ENCODE data around the gene NYNRIN. TPM values are rescaled to one million over a fixed set of nuclear protein-coding genes. Genes with fewer than 3 reads are reported as not detected.
A peak's percentile ranks its signal among the peaks of the same experiment; 100 is the strongest.

Gene NYNRIN
- total RNA-seq, 2 donors from 2014 or later = 13.0 to 26.7 TPM

- Histone ChIP-seq H3K27ac (peak overlapping the region; percentile 75), H3K36me3 (no peaks in the 10 kb centered on the region), H3K27me3 (no peaks in the 10 kb centered on the region), H3K4me1 (peaks cover 13% of the 10 kb centered on the region), H3K9me3 (no peaks in the 10 kb centered on the region), H3K9ac (ENCODE audit: low read depth in 2 of 2, low read length in 2 of 2) (no peak overlapping the region), H3K4me3 (no peak overlapping the region)
- intact Hi-C loops (cut with DNase I) = no loop called here
- no peak for TF ChIP-seq CTCF (IDR thresholded peaks at IDR 0.05)
- DNase-seq = no peak
These were observed 23.5 kb downstream of the NYNRIN start for GRCh38 chr14:24422261-24422660.

GRCh38 chr14:24422694-24423601 is 24.1 kb downstream of the NYNRIN start:
- Histone ChIP-seq H3K36me3 (no peaks in the 10 kb centered on the region), H3K27me3 (no peaks in the 10 kb centered on the region), H3K9me3 (no peaks in the 10 kb centered on the region), H3K4me3 (peak overlapping the region; percentile 14), H3K4me1 (peaks cover 18% of the 10 kb centered on the region), H3K9ac (ENCODE audit: low read depth in 2 of 2, low read length in 2 of 2) (peak overlapping the region; percentile 52 to 74), H3K27ac (peak overlapping the region; percentile 75)
- intact Hi-C loops (cut with DNase I) = no loop called here
- DNase-seq = peak; percentile 78
- TF ChIP-seq CTCF (IDR thresholded peaks at IDR 0.05) = no peak

- H3K27ac ChIP-seq = peak overlapping the region; percentile 79
- H3K9ac ChIP-seq (ENCODE audit: low read depth in 2 of 2, low read length in 2 of 2) = no peak overlapping the region
- H3K9me3 ChIP-seq = no peaks in the 10 kb centered on the region
- no peaks in the 10 kb centered on the region for H3K36me3 ChIP-seq
- H3K27me3 ChIP-seq = no peaks in the 10 kb centered on the region
- H3K4me3 ChIP-seq = no peak overlapping the region
- H3K4me1 ChIP-seq = peaks cover 16% of the 10 kb centered on the region
- intact Hi-C loops (cut with DNase I) = no loop called here
- TF ChIP-seq CTCF (IDR thresholded peaks at IDR 0.05) = no peak
- no peak for DNase-seq
These were observed 26.9 kb downstream of the NYNRIN start for GRCh38 chr14:24425704-24426103.

GRCh38 chr14:24426150-24426911 is 27.5 kb downstream of the NYNRIN start:
- peak overlapping the region; percentile 79 for H3K27ac ChIP-seq
- DNase-seq = no peak
- intact Hi-C loops (cut with DNase I) = no loop called here
- H3K9me3 ChIP-seq = no peaks in the 10 kb centered on the region
- TF ChIP-seq CTCF (IDR thresholded peaks at IDR 0.05) = no peak
- H3K4me1 ChIP-seq = peaks cover 18% of the 10 kb centered on the region
- H3K9ac ChIP-seq (ENCODE audit: low read depth in 2 of 2, low read length in 2 of 2) = peak overlapping the region in 1 of 2 donors; percentile 69
- no peak overlapping the region for H3K4me3 ChIP-seq
- H3K36me3 ChIP-seq = no peaks in the 10 kb centered on the region
- no peaks in the 10 kb centered on the region for H3K27me3 ChIP-seq

- H3K4me1 ChIP-seq = peaks cover 23% of the 10 kb centered on the region
- H3K27me3 ChIP-seq = no peaks in the 10 kb centered on the region
- H3K36me3 ChIP-seq = peaks cover under 1% of the 10 kb centered on the region
- TF ChIP-seq CTCF (IDR thresholded peaks at IDR 0.05) = no peak
- intact Hi-C loops (cut with DNase I) = no loop called here
- no peaks in the 10 kb centered on the region for H3K9me3 ChIP-seq
- peak overlapping the region; percentile 79 for H3K27ac ChIP-seq
- no peak overlapping the region for H3K4me3 ChIP-seq
- H3K9ac ChIP-seq (ENCODE audit: low read depth in 2 of 2, low read length in 2 of 2) = peak overlapping the region in 1 of 2 donors; percentile 69
- DNase-seq = peak; percentile 79
These were observed 28.2 kb downstream of the NYNRIN start for GRCh38 chr14:24426912-24427536.
